Nephron (organoid): ENCODE measurements around the gene NR2C2.

Experiments used
- H3K27ac Mint-ChIP-seq, 3 experiments: 2 replicates each; pipeline ENCODE4 v1.8.0; 2020; ENCODE audit warnings: mixed read lengths in 3 of 3, mild to moderate bottlenecking in 2 of 3, moderate library complexity in 1 of 3
- H3K27me3 Mint-ChIP-seq: 2 replicates; pipeline ENCODE4 v1.8.0; 2021; ENCODE audit warnings: low read depth, mild to moderate bottlenecking, moderate library complexity, mixed read lengths
- H3K36me3 Mint-ChIP-seq: 2 replicates; pipeline ENCODE4 v1.8.0; 2020; ENCODE audit warnings: low read depth, mixed read lengths
- H3K4me1 Mint-ChIP-seq: 2 replicates; pipeline ENCODE4 v1.8.0; 2020; ENCODE audit warnings: mixed read lengths
- H3K4me3 Mint-ChIP-seq, 3 experiments: 2 replicates each; pipeline ENCODE4 v1.8.0; 2020; ENCODE audit warnings: mild to moderate bottlenecking in 3 of 3, mixed read lengths in 3 of 3, moderate library complexity in 2 of 3
- H3K9me3 Mint-ChIP-seq: 2 replicates; pipeline ENCODE4 v1.8.0; 2020; ENCODE audit warnings: mixed read lengths
- CTCF ChIP-seq, 3 experiments: fragments of 200-600 bp; sonication (generic); IDR thresholded peaks; one replicate each; pipeline ENCODE4 v1.5.0; 2021; ENCODE audit warnings: antibody characterized with exemption in 3 of 3; ENCODE audit not compliant: unreplicated experiment in 3 of 3

NR2C2 gene

GRCh38 chr3:15064835-15065549, 117.6 kb downstream of the NR2C2 start, which contains the start of gene MRPS25:
Gene MRPS25, minus strand, starts transcription at chr3:15065315. Its CDS starts 121 bp downstream, at chr3:15065194.
- H3K27ac Mint-ChIP-seq: peak within 1 kb of the TSS; percentile 46 to 95 (median 94)
- peaks cover 21% of the 10 kb centered on the region for H3K36me3 Mint-ChIP-seq
- peaks cover 14% of the 10 kb centered on the region for H3K4me1 Mint-ChIP-seq
- TF ChIP-seq CTCF (IDR thresholded peaks at IDR 0.05; ENCODE audit: unreplicated experiment in 3 of 3): no peak
- peaks cover 2% of the 10 kb centered on the region for H3K9me3 Mint-ChIP-seq
- peak within 1 kb of the TSS; percentile 95 to 98 (median 98) for H3K4me3 Mint-ChIP-seq
- H3K27me3 Mint-ChIP-seq: no peaks in the 10 kb centered on the region

DNA sequence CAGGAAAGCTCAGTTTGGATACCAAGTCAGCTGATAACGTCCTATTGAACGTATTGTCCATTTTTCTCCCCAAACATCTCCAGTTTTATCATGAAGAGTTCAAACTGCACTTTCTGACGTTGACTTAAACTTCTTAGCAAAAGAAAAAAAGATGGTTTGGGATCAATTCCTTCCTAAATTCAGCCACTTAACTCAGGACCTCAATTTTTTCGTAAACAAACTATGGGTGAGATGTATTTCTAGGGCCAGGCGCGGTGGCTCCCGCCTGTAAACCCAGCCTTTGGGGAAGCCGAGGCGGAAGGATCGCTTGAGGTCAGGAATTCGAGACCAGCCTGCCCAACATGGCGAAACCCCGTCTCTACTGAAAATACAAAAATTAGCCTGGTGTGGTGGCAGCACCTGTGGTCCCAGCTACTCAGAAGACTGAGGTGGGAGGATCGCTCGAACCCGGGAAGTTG, 118.2 kb downstream of the NR2C2 start:
- Mint-ChIP-seq H3K4me3 (peak overlapping the region; percentile 95 to 98 (median 98)), H3K9me3 (peaks cover 2% of the 10 kb centered on the region), H3K27ac (peak overlapping the region; percentile 46 to 95 (median 94)), H3K36me3 (peaks cover 23% of the 10 kb centered on the region), H3K27me3 (no peaks in the 10 kb centered on the region), H3K4me1 (peaks cover 14% of the 10 kb centered on the region)
- TF ChIP-seq CTCF (IDR thresholded peaks at IDR 0.05; ENCODE audit: unreplicated experiment in 3 of 3): no peak

- H3K4me3 Mint-ChIP-seq: peak overlapping the region; percentile 95 to 98 (median 98)
- peaks cover 14% of the 10 kb centered on the region for H3K4me1 Mint-ChIP-seq
- TF ChIP-seq CTCF (IDR thresholded peaks at IDR 0.05; ENCODE audit: unreplicated experiment in 3 of 3): no peak
- no peaks in the 10 kb centered on the region for H3K27me3 Mint-ChIP-seq
- peaks cover 2% of the 10 kb centered on the region for H3K9me3 Mint-ChIP-seq
- H3K36me3 Mint-ChIP-seq: peaks cover 20% of the 10 kb centered on the region
- no peak overlapping the region for H3K27ac Mint-ChIP-seq
Measured at GRCh38 chr3:15066467-15066866, 119.1 kb downstream of the NR2C2 start.

DNA sequence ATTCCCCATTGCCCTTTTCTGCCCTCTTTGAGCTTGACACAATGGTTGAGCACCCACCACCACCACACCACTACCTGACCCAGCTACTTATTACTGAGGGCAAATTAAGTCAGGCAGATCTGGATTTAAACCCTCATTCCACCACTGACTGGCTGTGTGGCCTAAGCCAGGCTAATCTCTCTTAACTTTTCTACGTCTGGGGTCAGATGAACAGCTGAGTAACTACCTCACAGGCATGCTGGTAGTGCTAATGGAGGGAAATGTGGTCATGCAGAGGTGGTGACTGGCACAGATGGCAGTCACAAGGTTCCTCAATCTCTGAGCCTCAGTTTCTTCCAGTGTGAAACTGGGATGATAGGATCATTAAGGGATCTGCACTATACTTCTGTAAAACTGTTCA, 122.1 kb downstream of the NR2C2 start:
- no peak for TF ChIP-seq CTCF (IDR thresholded peaks at IDR 0.05; ENCODE audit: unreplicated experiment in 3 of 3)
- Mint-ChIP-seq H3K9me3 (no peaks in the 10 kb centered on the region), H3K4me3 (no peak overlapping the region), H3K27ac (no peak overlapping the region), H3K27me3 (no peaks in the 10 kb centered on the region), H3K36me3 (peaks cover 24% of the 10 kb centered on the region), H3K4me1 (peaks cover 4% of the 10 kb centered on the region)

GRCh38 chr3:15071699-15072098, 124.3 kb downstream of the NR2C2 start:
- no peak overlapping the region for H3K4me3 Mint-ChIP-seq
- TF ChIP-seq CTCF (IDR thresholded peaks at IDR 0.05; ENCODE audit: unreplicated experiment in 3 of 3): no peak
- peaks cover 44% of the 10 kb centered on the region for H3K36me3 Mint-ChIP-seq
- H3K27ac Mint-ChIP-seq: no peak overlapping the region
- H3K27me3 Mint-ChIP-seq: no peaks in the 10 kb centered on the region
- H3K4me1 Mint-ChIP-seq: no peaks in the 10 kb centered on the region
- H3K9me3 Mint-ChIP-seq: no peaks in the 10 kb centered on the region

DNA sequence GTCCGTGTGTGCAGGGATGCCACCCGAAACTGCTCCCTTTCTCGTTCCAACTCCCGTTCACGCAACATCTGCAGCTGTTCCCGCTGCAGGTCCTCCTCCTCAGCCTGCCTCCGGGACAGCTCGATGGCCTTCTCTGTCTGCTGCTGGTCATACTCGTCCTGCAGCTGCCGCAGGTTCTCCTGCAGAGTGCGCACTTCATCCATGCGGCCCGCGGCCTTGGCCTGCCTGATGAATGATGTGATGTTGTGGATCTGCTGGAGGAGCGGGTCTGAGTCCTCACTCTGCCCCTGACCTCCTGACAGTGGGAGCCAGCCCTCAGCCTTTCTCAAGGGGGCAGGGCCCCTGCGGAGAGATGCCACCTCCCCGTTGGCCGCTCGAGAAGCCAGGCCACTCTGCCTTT, 127.1 kb downstream of the NR2C2 start:
- no peak overlapping the region for H3K27ac Mint-ChIP-seq
- TF ChIP-seq CTCF (IDR thresholded peaks at IDR 0.05; ENCODE audit: unreplicated experiment in 3 of 3): no peak
- H3K36me3 Mint-ChIP-seq: peaks cover 63% of the 10 kb centered on the region
- H3K4me1 Mint-ChIP-seq: no peaks in the 10 kb centered on the region
- H3K4me3 Mint-ChIP-seq: no peak overlapping the region
- H3K27me3 Mint-ChIP-seq: no peaks in the 10 kb centered on the region
- H3K9me3 Mint-ChIP-seq: no peaks in the 10 kb centered on the region
